ENCODE measurements around the gene NR0B1.

NR0B1 gene

DNA sequence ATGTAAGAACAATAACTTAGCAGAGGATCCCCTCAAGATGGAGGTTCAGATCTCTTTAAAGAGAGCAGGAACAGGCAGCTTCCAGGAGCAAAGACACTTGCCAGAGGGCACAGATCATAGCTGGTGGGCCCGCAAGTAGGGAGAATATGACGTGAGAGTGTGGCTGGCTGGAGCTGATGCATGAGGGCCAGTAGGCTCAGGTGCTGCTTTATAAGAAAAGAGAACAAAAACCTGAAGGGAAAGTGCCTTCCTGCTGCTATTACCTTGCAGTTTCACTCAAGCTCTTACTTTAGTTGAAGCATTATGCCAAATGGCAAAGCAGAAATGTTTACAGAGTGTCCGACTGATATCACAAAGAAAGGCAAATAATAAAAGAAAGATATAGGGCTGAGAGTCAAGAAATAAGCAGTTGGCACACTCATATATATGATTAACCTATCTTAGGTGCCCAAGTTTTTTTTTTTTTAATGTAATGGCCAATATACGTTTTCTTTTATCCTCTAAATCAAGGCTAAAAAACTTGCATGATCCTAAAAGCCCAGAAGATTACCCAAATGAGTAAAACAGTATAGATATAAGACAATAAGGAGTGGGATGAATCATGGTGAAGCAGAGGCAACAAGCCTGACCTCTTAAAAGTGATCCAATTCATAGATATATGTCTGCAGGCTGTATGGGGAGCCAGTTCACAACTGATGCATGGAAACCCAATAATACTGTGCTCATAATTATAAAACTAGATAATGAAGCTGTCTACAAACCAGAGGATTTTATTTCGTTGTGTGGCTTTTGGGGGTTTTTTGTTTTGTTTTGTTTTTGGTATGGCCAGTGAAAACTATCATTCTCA is 12.6 kb downstream of the NR0B1 start:
- Mint-ChIP-seq H3K9me3 (peaks cover 2% of the 10 kb centered on the region), H3K27ac (no peak overlapping the region), H3K36me3 (no peaks in the 10 kb centered on the region), H3K4me3 (no peak overlapping the region), H3K27me3 (peaks cover 18% of the 10 kb centered on the region), H3K4me1 (no peaks in the 10 kb centered on the region)
- no peak for ATAC-seq

DNA sequence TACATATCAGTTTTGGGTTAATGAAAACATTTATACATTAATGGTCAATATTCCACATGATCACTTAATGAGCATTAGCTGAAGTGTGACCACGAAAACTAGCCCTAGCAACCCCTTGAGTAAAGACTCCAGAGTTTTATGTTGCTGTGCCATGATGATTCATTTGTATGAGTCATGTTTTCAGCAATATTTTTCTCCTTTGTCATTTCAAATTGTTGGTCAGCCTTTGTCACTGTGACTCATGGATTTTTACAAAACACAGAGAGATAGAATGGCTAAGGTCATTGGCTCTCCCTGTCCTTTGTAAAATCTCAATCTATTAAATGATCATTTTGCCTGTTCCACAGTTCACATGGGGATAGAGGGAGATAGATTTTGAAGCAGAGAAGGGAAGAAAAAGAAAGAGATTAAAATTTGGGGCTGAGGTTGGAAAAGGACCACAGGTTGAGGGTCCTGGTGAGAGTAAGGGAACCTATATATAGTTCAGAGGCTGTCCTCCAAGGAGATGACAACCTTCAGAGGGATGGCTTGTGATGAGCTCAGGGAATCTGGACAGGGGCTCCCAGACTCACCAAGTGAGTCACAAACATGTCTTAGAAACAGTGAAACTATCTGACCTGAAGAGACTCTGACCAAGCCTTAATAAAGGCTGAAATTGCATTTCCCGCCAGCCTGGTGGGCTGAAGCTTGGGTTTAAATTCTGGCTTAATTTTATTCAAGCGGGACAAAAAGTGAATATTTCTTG is 25.6 kb downstream of the NR0B1 start:
- Mint-ChIP-seq H3K9me3 (no peaks in the 10 kb centered on the region), H3K4me3 (no peak overlapping the region), H3K27ac (no peak overlapping the region), H3K27me3 (no peaks in the 10 kb centered on the region), H3K4me1 (no peaks in the 10 kb centered on the region), H3K36me3 (no peaks in the 10 kb centered on the region)
- ATAC-seq, result no peak

DNA sequence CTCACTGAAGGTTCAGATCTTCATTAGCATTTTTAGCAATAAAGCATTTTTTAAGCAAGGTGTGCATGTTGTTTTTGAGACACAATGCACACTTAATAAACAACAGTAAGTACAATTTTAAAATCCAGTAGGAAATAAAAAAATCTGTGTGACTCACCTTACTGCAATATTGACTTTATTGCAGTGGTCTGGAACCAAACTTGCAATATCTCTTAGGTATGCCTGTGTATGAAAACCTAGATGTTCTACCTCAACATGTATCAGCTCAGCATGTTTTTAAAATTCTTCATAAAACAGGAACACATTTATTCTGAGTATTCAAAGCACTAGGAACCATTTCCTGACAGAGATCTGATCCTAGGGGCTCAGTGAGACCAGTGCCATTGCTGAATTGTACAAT is 26.7 kb downstream of the NR0B1 start:
- no peak overlapping the region for H3K27ac Mint-ChIP-seq

DNA sequence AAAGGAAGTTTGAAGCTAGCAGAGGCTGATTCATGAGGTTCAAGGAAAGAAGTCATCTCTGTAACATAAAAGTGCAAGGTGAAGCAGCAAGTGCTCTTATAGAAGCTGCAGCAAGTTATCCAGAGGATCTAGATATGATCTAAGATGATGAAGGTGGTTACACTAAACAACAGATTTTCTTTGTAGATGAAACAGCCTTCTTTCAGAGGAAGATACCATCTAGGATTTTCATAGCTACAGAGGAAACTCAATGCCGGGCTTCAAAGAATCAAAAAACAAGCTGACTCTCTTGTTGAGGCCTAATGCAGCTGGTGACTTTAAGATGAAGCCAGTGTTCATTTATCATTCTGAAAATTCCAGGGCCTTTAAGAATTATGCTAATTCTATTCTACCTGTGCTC is 28.8 kb downstream of the NR0B1 start:
- H3K4me1 Mint-ChIP-seq, result no peaks in the 10 kb centered on the region
- no peak overlapping the region for H3K27ac Mint-ChIP-seq
- H3K36me3 Mint-ChIP-seq, result no peaks in the 10 kb centered on the region
- H3K27me3 Mint-ChIP-seq, result no peaks in the 10 kb centered on the region
- no peak overlapping the region for H3K4me3 Mint-ChIP-seq
- H3K9me3 Mint-ChIP-seq, result no peaks in the 10 kb centered on the region
- ATAC-seq, result no peak

More for the DNA sequence above, 26.7 kb downstream of the NR0B1 start:
- Mint-ChIP-seq H3K27me3 (no peaks in the 10 kb centered on the region), H3K36me3 (no peaks in the 10 kb centered on the region), H3K4me1 (no peaks in the 10 kb centered on the region), H3K4me3 (no peak overlapping the region), H3K9me3 (no peaks in the 10 kb centered on the region)
- no peak for ATAC-seq

DNA sequence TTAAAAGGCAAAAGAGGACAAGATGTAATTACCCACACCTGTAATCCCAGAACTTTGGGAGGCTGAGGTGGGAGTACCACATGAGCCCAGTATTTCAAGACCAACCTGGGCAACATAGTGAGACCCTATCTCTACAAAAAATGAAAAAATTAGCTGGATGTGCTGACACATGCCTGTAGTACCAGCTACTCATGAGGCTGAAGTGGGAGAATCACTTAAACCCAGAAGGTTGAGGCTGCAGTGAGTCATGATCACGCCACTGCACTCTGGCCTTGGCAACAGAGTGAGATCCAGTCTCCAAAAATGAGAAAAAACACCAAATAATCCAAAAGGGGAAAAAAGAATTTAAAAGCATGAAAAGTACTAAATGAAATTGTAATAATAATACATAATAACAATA is 30.8 kb downstream of the NR0B1 start:
- no peaks in the 10 kb centered on the region for H3K36me3 Mint-ChIP-seq
- H3K27me3 Mint-ChIP-seq, result no peaks in the 10 kb centered on the region
- no peaks in the 10 kb centered on the region for H3K9me3 Mint-ChIP-seq
- no peak overlapping the region for H3K27ac Mint-ChIP-seq
- ATAC-seq, result no peak
- no peak overlapping the region for H3K4me3 Mint-ChIP-seq
- H3K4me1 Mint-ChIP-seq, result no peaks in the 10 kb centered on the region

DNA sequence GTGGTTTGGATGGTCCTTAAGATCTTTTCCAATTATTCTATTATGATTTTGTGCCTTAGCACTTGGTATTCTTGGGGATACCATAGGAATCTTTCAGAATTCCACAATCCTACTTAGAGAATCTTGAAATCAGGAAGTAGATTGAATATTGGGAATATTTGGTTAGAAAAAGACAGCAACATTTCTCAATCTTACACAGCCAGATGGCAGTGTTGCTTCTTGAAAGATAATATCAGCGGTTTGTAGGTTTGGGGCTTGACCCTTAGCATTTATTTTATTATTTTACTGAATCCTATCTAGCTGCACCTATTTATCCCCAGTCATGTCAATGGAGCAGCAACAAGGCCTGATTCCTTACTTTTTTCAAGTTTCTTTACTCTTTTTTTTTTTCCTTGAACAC is 33.7 kb downstream of the NR0B1 start:
- Mint-ChIP-seq H3K4me3 (no peak overlapping the region), H3K27me3 (no peaks in the 10 kb centered on the region), H3K9me3 (no peaks in the 10 kb centered on the region), H3K36me3 (no peaks in the 10 kb centered on the region), H3K4me1 (no peaks in the 10 kb centered on the region), H3K27ac (no peak overlapping the region)
- no peak for ATAC-seq

DNA sequence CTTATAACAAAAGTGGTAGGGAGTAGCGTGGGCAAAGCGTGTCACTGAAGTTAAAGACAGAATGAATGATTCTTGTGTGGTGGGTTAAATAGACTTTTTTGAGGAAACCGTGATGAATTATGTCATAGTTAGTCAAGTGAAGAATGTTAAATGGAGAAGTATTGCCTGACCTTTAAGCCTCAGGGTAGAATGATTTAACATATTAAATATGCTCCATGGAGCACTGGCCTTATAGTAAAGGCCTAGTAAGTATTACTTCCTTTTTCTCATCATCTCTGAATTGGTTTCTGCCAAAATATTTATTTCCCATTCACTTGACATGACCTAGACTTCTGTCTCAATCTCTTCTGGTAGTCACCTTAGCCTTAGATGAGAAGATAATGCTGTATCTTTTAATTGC is 38.6 kb downstream of the NR0B1 start:
- H3K27me3 Mint-ChIP-seq, result peaks cover 11% of the 10 kb centered on the region
- H3K4me3 Mint-ChIP-seq, result no peak overlapping the region
- H3K27ac Mint-ChIP-seq, result no peak overlapping the region
- ATAC-seq, result peak; percentile 24
- H3K36me3 Mint-ChIP-seq, result no peaks in the 10 kb centered on the region
- no peaks in the 10 kb centered on the region for H3K9me3 Mint-ChIP-seq
- no peaks in the 10 kb centered on the region for H3K4me1 Mint-ChIP-seq

DNA sequence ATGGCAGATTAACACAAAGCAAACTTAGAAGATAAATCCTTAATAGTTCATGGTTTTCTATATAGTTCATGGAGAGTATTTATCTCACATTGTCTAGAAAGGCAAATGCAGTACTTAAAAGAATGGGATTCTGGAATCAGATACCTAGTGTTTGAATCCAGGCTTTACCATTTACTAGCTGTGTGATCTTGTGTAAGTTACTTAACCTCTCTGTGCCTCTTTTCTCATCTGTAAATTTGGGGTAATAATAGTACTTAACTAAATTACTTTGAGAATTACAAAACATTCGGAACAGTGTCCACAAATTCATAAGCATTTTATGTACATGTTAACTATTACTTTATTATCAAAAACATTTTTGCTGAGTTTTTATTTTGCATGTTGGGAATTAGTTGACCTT is 46.4 kb downstream of the NR0B1 start:
- no peak for ATAC-seq
- H3K27me3 Mint-ChIP-seq, result peaks cover under 1% of the 10 kb centered on the region
- no peak overlapping the region for H3K4me3 Mint-ChIP-seq
- H3K4me1 Mint-ChIP-seq, result no peaks in the 10 kb centered on the region
- H3K9me3 Mint-ChIP-seq, result no peaks in the 10 kb centered on the region
- no peak overlapping the region for H3K27ac Mint-ChIP-seq
- no peaks in the 10 kb centered on the region for H3K36me3 Mint-ChIP-seq

DNA sequence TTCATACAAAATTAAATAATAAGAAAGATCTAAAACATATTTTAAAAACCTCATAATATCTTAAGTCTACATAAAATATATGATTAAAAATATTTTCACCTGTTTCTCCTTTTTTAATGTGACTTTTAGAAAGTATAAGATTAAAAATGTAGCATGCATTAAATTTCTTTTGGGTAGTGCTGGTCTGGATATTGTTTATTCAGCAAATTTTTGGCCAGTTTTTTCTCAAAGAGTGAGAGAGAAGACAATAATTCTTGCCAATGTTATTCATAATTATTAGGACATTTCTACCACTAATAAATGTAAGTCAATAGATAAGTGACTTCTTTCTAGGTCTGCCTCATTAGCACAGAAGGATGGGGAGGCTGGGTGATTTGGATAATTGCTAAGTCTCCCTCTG is 48.2 kb downstream of the NR0B1 start:
- no peaks in the 10 kb centered on the region for H3K36me3 Mint-ChIP-seq
- no peaks in the 10 kb centered on the region for H3K4me1 Mint-ChIP-seq
- H3K4me3 Mint-ChIP-seq, result no peak overlapping the region
- H3K9me3 Mint-ChIP-seq, result peaks cover 2% of the 10 kb centered on the region
- no peaks in the 10 kb centered on the region for H3K27me3 Mint-ChIP-seq
- no peak for ATAC-seq
- H3K27ac Mint-ChIP-seq, result no peak overlapping the region

DNA sequence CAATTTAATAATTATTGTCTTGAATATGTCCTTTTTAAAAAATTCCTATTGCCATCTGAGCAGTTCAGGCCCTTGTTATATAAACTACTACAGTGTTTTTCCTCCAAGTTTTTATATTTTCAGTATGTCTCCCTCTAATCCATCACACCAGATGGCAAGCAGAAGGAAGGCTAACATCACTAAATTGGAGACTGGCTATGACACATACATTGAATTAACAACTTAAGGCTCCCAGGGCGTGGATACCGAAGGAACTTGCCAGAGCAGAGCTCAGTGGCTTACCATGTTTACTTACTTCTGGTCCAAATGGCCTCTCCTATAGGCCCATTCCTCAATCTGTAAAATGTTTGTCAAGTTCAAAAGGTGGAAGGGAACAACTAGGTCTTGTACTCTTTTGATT is 49.3 kb downstream of the NR0B1 start:
- Mint-ChIP-seq H3K36me3 (no peaks in the 10 kb centered on the region), H3K9me3 (peaks cover 2% of the 10 kb centered on the region), H3K27me3 (no peaks in the 10 kb centered on the region), H3K27ac (no peak overlapping the region), H3K4me1 (no peaks in the 10 kb centered on the region), H3K4me3 (no peak overlapping the region)
- ATAC-seq, result no peak
